ENCODE measurements around the gene STAT6. TPM values are rescaled to one million over a fixed set of nuclear protein-coding genes. Genes with fewer than 3 reads are reported as not detected.

The STAT6 gene
- total and polyA plus RNA-seq, 10 of the 15 experiments (the other 5 are each of a cell fraction or from before 2014, with no cell fraction given): 14.2 to 176 (median 89.6) TPM

DNA sequence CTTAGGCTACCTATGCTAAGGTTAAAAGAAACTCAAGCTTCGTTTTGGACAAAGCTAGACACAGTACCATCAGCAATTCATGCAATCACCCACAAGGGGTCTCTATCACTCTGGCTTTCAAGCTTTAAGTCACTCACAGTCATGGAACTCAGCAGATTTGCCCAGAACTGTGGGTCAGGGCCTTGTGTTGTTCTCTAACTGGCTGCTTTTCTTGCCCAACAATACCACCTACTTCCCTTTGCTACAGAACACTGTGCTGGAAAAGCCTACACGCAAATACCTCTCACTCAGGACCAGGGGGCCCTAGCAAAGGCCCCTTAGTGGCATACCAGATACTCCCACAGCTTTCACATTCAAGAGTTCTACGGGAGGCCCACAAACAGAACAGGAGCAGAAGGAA lies 41.6 kb downstream of the STAT6 start:
- POLR2A ChIA-PET: interaction anchor here (0.8 to 8.0 kb wide), 6 partner anchors 9 to 58 kb away, joined by 3 to 94 read pairs (median 8); partner anchors contain the start of genes LRP1, NEMP1 and STAT6
- H3K27ac ChIP-seq (ENCODE audit: control insufficient read depth, insufficient read depth): peak overlapping the region; percentile 22; the same call in 1 of the 2 replicates
- H3K79me2 ChIP-seq (ENCODE audit: control insufficient read depth, insufficient read depth, low read length): peaks cover 3% of the 10 kb centered on the region
- H2AFZ ChIP-seq (ENCODE audit: control insufficient read depth, low read depth, low read length): peak overlapping the region; percentile 33
- WGBS (ENCODE audit: insufficient coverage, insufficient replicate concordance, low lambda C conversion rate, missing lambda C conversion rate): 30% methylated on average over 3 of the region's 3 CpGs
- FAIRE-seq (peak; percentile 92), ATAC-seq (peak; percentile 99), DNase-seq (ENCODE audit: low read depth, low spot score) (no peak)
- H3K4me2 ChIP-seq (ENCODE audit: control insufficient read depth, insufficient read depth): peak overlapping the region; percentile 21; the same call in 1 of the 2 replicates
- no TSS peak for BruUV-seq (replicated peaks)
- intact Hi-C loops (cut with micrococcal nuclease; ENCODE audit: unreplicated experiment) (loop anchor here (1.0 to 2.0 kb wide), 3 partner anchors 24 to 113 kb away; no protein-coding TSS in a partner anchor), in situ Hi-C loops (cut with MboI) (loop anchor here (5.0 kb wide), 1 partner anchor 43 kb away; the partner anchor contains the start of gene STAT6)
- H3K4me3 ChIP-seq: no peak overlapping the region; the same call in 1 of the 2 replicates
- peaks cover 7% of the 10 kb centered on the region; the same call in 1 of the 2 replicates for H3K4me1 ChIP-seq (ENCODE audit: control insufficient read depth, insufficient read depth, low read length)
- peaks cover 0 to 18% of the 10 kb centered on the region in 2 experiments; a peak in 1 of 4 replicates for H3K36me3 ChIP-seq (ENCODE audit: control insufficient read depth in 2 of 2, insufficient read depth in 2 of 2, low read length in 1 of 2)
- RAD21 ChIA-PET (ENCODE audit: unreplicated experiment): interaction anchor here (0.6 to 8.0 kb wide), 26 partner anchors 9 to 173 kb away, joined by 3 to 285 read pairs (median 4); partner anchors contain the start of genes LRP1, NAB2, NEMP1 and STAT6
- 0 out of 2 replicates have a peak overlapping the region, but pooled peaks have one; percentile 25 for H3K9ac ChIP-seq (ENCODE audit: control insufficient read depth, insufficient read depth, low read length)
- SMC1A ChIA-PET (ENCODE audit: uncharacterized antibody, unreplicated experiment): interaction anchor here (0.9 to 8.3 kb wide), 21 partner anchors 10 to 307 kb away, joined by 3 to 246 read pairs (median 6); partner anchors contain the start of genes NAB2, NEMP1 and STAT6
- CTCF ChIA-PET: interaction anchor here (0.6 to 17.6 kb wide), 32 partner anchors 9 to 316 kb away, joined by 3 to 458 read pairs (median 6); partner anchors contain the start of genes NAB2, NEMP1, SHMT2 and STAT6
- no peaks in the 10 kb centered on the region for H3K27me3 ChIP-seq (replicated peaks in 1 of 2; ENCODE audit: control insufficient read depth in 2 of 2, insufficient read depth in 2 of 2, low read length in 1 of 2)
- no peaks in the 10 kb centered on the region for H4K20me1 ChIP-seq (ENCODE audit: control insufficient read depth, insufficient read depth)
- H3K9me3 ChIP-seq (replicated peaks; ENCODE audit: control insufficient read depth, insufficient read depth, low read length): no peaks in the 10 kb centered on the region; the same call in 2 of the 3 replicates
- TF ChIP-seq ATF7 (IDR thresholded peaks at IDR 0.05; ENCODE audit: low read depth) (no peak), RAD21 (IDR thresholded peaks at IDR 0.05; ENCODE audit: insufficient read depth, low read depth, low read length) (peak; percentile 96), JUND (IDR thresholded peaks at IDR 0.05; ENCODE audit: low read depth, low read length) (no peak), IRF4 (IDR thresholded peaks at IDR 0.05; ENCODE audit: low read depth, low read length) (0 out of 2 replicates have a peak, but pooled peaks have one; percentile 39), LARP7 (IDR thresholded peaks at IDR 0.05) (no peak), E2F8 (IDR thresholded peaks at IDR 0.05; ENCODE audit: low read depth, partially characterized antibody) (no peak), WRNIP1 (IDR thresholded peaks at IDR 0.05; ENCODE audit: borderline replicate concordance, low read depth, low read length) (peak; percentile 93; the same call in 1 of the 2 replicates), MTA3 (IDR thresholded peaks at IDR 0.05; ENCODE audit: borderline replicate concordance, low read length) (no peak), CBFB (IDR thresholded peaks at IDR 0.05; ENCODE audit: low read depth) (peak; percentile 22; the same call in 1 of the 2 replicates), NRF1 (conservative IDR thresholded peaks at IDR 0.05; ENCODE audit: low read depth, low read length) (no peak), SUZ12 (IDR thresholded peaks at IDR 0.05; ENCODE audit: unreplicated experiment) (no peak), RFX5 (IDR thresholded peaks at IDR 0.05; ENCODE audit: low read depth, low read length) (no peak), EED (IDR thresholded peaks at IDR 0.05; ENCODE audit: low read depth) (no peak), GATAD2B (conservative IDR thresholded peaks at IDR 0.05; ENCODE audit: low read depth) (no peak), YY1 (IDR thresholded peaks at IDR 0.05; ENCODE audit: low read depth, low read length) (peak; percentile 71; the same call in 1 of the 2 replicates)
- TF ChIP-seq, protein P1, sequence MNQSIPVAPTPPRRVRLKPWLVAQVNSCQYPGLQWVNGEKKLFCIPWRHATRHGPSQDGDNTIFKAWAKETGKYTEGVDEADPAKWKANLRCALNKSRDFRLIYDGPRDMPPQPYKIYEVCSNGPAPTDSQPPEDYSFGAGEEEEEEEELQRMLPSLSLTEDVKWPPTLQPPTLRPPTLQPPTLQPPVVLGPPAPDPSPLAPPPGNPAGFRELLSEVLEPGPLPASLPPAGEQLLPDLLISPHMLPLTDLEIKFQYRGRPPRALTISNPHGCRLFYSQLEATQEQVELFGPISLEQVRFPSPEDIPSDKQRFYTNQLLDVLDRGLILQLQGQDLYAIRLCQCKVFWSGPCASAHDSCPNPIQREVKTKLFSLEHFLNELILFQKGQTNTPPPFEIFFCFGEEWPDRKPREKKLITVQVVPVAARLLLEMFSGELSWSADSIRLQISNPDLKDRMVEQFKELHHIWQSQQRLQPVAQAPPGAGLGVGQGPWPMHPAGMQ (IDR thresholded peaks at IDR 0.05; ENCODE audit: borderline replicate concordance): no peak
- TF ChIP-seq, protein P2, sequence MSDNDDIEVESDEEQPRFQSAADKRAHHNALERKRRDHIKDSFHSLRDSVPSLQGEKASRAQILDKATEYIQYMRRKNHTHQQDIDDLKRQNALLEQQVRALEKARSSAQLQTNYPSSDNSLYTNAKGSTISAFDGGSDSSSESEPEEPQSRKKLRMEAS (IDR thresholded peaks at IDR 0.05; ENCODE audit: low read depth, low read length): no peak
- TF ChIP-seq, protein P3, sequence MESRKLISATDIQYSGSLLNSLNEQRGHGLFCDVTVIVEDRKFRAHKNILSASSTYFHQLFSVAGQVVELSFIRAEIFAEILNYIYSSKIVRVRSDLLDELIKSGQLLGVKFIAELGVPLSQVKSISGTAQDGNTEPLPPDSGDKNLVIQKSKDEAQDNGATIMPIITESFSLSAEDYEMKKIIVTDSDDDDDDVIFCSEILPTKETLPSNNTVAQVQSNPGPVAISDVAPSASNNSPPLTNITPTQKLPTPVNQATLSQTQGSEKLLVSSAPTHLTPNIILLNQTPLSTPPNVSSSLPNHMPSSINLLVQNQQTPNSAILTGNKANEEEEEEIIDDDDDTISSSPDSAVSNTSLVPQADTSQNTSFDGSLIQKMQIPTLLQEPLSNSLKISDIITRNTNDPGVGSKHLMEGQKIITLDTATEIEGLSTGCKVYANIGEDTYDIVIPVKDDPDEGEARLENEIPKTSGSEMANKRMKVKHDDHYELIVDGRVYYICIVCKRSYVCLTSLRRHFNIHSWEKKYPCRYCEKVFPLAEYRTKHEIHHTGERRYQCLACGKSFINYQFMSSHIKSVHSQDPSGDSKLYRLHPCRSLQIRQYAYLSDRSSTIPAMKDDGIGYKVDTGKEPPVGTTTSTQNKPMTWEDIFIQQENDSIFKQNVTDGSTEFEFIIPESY (IDR thresholded peaks at IDR 0.05): no peak
